ENCODE measurements around the gene INSYN1.

DNA sequence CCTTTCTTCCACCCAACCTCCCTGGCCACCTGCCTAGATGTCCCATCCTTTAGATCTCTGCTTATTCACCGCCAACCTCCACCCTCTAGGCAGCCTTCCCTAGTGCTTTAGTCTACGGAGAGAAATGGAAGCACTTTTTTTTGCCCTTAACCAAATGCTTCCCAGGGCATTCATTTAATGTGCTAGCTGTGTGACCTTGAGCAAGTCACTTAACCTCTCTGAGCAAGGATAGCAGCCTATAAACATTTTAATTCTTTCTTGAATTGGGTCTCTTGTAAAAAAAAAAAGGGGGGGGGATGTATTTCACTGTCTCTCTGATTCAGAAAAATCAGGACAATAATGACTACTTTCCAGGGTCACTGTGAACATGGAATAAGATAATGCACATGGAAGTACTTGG lies 3.2 kb upstream of the INSYN1 start:
- TF ChIP-seq, protein P1, sequence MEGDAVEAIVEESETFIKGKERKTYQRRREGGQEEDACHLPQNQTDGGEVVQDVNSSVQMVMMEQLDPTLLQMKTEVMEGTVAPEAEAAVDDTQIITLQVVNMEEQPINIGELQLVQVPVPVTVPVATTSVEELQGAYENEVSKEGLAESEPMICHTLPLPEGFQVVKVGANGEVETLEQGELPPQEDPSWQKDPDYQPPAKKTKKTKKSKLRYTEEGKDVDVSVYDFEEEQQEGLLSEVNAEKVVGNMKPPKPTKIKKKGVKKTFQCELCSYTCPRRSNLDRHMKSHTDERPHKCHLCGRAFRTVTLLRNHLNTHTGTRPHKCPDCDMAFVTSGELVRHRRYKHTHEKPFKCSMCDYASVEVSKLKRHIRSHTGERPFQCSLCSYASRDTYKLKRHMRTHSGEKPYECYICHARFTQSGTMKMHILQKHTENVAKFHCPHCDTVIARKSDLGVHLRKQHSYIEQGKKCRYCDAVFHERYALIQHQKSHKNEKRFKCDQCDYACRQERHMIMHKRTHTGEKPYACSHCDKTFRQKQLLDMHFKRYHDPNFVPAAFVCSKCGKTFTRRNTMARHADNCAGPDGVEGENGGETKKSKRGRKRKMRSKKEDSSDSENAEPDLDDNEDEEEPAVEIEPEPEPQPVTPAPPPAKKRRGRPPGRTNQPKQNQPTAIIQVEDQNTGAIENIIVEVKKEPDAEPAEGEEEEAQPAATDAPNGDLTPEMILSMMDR (conservative IDR thresholded peaks at IDR 0.05; ENCODE audit: low read length) = no peak
- no peak for TF ChIP-seq EZH2phosphoT487 (IDR thresholded peaks at IDR 0.05; ENCODE audit: borderline replicate concordance, low read depth, low read length)
